Activated CD4-positive, alpha-beta T cell treated with anti-CD3 and anti-CD28 coated beads for 48 hours (primary cell): ENCODE measurements around the gene RAE1.
A peak's percentile ranks its signal among the peaks of the same experiment; 100 is the strongest.
"Not testable (repeated sequence)": the region's sequence is repeated elsewhere in the genome, so short reads cannot be mapped to it uniquely, and the experiment has no call there.

Experiments
- DNase-seq: peaks from one replicate; pipeline ENCODE4 v3.0.0-alpha.2; 2020

RAE1 gene

GRCh38 chr20:57327820-57328219 lies 23.2 kb upstream of the RAE1 start:
- DNase-seq = no peak

GRCh38 chr20:57329608-57330221 lies 21.3 kb upstream of the RAE1 start, which contains the start of gene SPO11:
SPO11 (plus strand) TSS chr20:57329803; CDS start chr20:57329868, 65 bp downstream.
- peak; percentile 21 for DNase-seq

GRCh38 chr20:57330998-57331397 lies 20.1 kb upstream of the RAE1 start:
- no peak for DNase-seq

GRCh38 chr20:57332105-57333089 lies 18.7 kb upstream of the RAE1 start:
- DNase-seq = no peak

GRCh38 chr20:57335392-57335791 lies 15.7 kb upstream of the RAE1 start:
- DNase-seq = no peak

GRCh38 chr20:57341663-57342062 lies 9.4 kb upstream of the RAE1 start:
- DNase-seq = no peak

GRCh38 chr20:57342829-57343228 lies 8.2 kb upstream of the RAE1 start:
- no peak for DNase-seq

- peak; percentile 85 for DNase-seq
Measured at GRCh38 chr20:57346477-57346876, 4.6 kb upstream of the RAE1 start.

- no peak for DNase-seq
Measured at GRCh38 chr20:57347393-57347792, 3.7 kb upstream of the RAE1 start.

- DNase-seq = not testable (repeated sequence)
Measured at GRCh38 chr20:57348200-57348921, 2.7 kb upstream of the RAE1 start.

GRCh38 chr20:57348922-57349574 lies 2.0 kb upstream of the RAE1 start:
- DNase-seq = peak; percentile 18

GRCh38 chr20:57350081-57350710 lies 859 bp upstream of the RAE1 start:
- no peak for DNase-seq

- not testable (repeated sequence) for DNase-seq
Measured at GRCh38 chr20:57350726-57351041, 371 bp upstream of the RAE1 start.

GRCh38 chr20:57352305-57352704 lies 1.2 kb downstream of the RAE1 start:
- DNase-seq = no peak

- no peak for DNase-seq
Measured at GRCh38 chr20:57353351-57353750, 2.3 kb downstream of the RAE1 start.

GRCh38 chr20:57361517-57361916 lies 10.5 kb downstream of the RAE1 start:
- no peak for DNase-seq

GRCh38 chr20:57364451-57364850 lies 13.4 kb downstream of the RAE1 start:
- DNase-seq = no peak

GRCh38 chr20:57369596-57369995 lies 18.5 kb downstream of the RAE1 start:
- no peak for DNase-seq

GRCh38 chr20:57370316-57370715 lies 19.3 kb downstream of the RAE1 start:
- no peak for DNase-seq

GRCh38 chr20:57371363-57371762 lies 20.3 kb downstream of the RAE1 start:
- no peak for DNase-seq

GRCh38 chr20:57372157-57372556 lies 21.1 kb downstream of the RAE1 start:
- DNase-seq = no peak

GRCh38 chr20:57372581-57373350 lies 21.7 kb downstream of the RAE1 start:
- DNase-seq = no peak
